K562 (cell line): ENCODE results near the gene ZNF837.

Experiments
- ARNT ChIP-seq, 2 experiments: fragments of 450-650 bp; IDR thresholded peaks; 2 replicates each; pipeline ENCODE4 v1.6.1; 2016; ENCODE audit warnings: mild to moderate bottlenecking in 1 of 2
- CBX3 ChIP-seq, 2 experiments: IDR thresholded peaks; 1 replicate in 1 of 2; 2 replicates in 1 of 2; pipeline ENCODE4 v1.6.1; 2012; ENCODE audit warnings: inconsistent platforms in 2 of 2, low read length in 2 of 2, borderline replicate concordance in 1 of 2, control low read depth in 1 of 2
- E2F6 ChIP-seq, 2 experiments: IDR thresholded peaks; 2 replicates each; pipeline ENCODE4 v1.6.1; 2011; ENCODE audit warnings: borderline replicate concordance in 1 of 2, control low read depth in 1 of 2, low read depth in 1 of 2, low read length in 1 of 2, mild to moderate bottlenecking in 1 of 2, mixed read lengths in 1 of 2, moderate library complexity in 1 of 2; ENCODE audit not compliant: insufficient read depth in 1 of 2, insufficient read length in 1 of 2, poor library complexity in 1 of 2, severe bottlenecking in 1 of 2; ENCODE audit errors: extremely low read depth in 1 of 2
- ESRRA ChIP-seq: fragments of 450-650 bp; IDR thresholded peaks from 2 replicates; pipeline ENCODE4 v1.6.1; 2014; ENCODE audit warnings: low read depth, mild to moderate bottlenecking, moderate library complexity, borderline replicate concordance
- EZH2 ChIP-seq: IDR thresholded peaks from 2 replicates; pipeline ENCODE4 v1.6.1; 2012; ENCODE audit warnings: low read depth, mild to moderate bottlenecking, inconsistent platforms, low read length, borderline replicate concordance
- JUNB ChIP-seq: fragments of 450-650 bp; formaldehyde crosslinking; conservative IDR thresholded peaks from 2 replicates; pipeline ENCODE4 v1.4.0; 2020; ENCODE audit warnings: mild to moderate bottlenecking
- SIN3A ChIP-seq, 2 experiments: fragments of 150-350 bp in 1 of 2; IDR thresholded peaks; 2 replicates each; pipeline ENCODE4 v1.6.1; 2011 to 2016; ENCODE audit warnings: borderline replicate concordance in 2 of 2, low read depth in 2 of 2, low read length in 2 of 2, mild to moderate bottlenecking in 2 of 2, moderate library complexity in 2 of 2; ENCODE audit not compliant: control insufficient read depth in 1 of 2
- ZBTB8A ChIP-seq: fragments of 450-650 bp; IDR thresholded peaks from 2 replicates; pipeline ENCODE4 v1.6.1; 2018; ENCODE audit warnings: mild to moderate bottlenecking, moderate library complexity; ENCODE audit not compliant: partially characterized antibody
- ZNF274 ChIP-seq: IDR thresholded peaks from 2 replicates; pipeline ENCODE4 v1.6.1; 2011; ENCODE audit warnings: low read depth, mild to moderate bottlenecking, low read length, moderate library complexity, borderline replicate concordance
- ZNF707 ChIP-seq: fragments of 250-450 bp; sonication (Bioruptor Pico); conservative IDR thresholded peaks from 2 replicates; pipeline ENCODE4 v1.8.0; 2022; ENCODE audit warnings: inconsistent platforms, mild to moderate bottlenecking, moderate library complexity
- TF ChIP-seq, protein P1 (sequence below): fragments of 450-650 bp; IDR thresholded peaks from 2 replicates; pipeline ENCODE4 v1.6.1; 2017; ENCODE audit warnings: mild to moderate bottlenecking, moderate library complexity
- TF ChIP-seq, protein P2 (sequence below): sonication (generic); formaldehyde crosslinking; IDR thresholded peaks from 2 replicates; pipeline ENCODE4 v1.8.0; 2022; ENCODE audit warnings: mild to moderate bottlenecking, missing genetic modification reagents
- TF ChIP-seq, protein P3 (sequence below): sonication (generic); formaldehyde crosslinking; IDR thresholded peaks from 2 replicates; pipeline ENCODE4 v1.8.0; 2022; ENCODE audit warnings: missing genetic modification reagents, mild to moderate bottlenecking, moderate library complexity, borderline replicate concordance

GRCh38 chr19:58326914-58327726, 53.7 kb downstream of the ZNF837 start, which contains the start of gene ZSCAN22:
- TF ChIP-seq ZBTB8A, result peak; percentile 74
- TF ChIP-seq, protein P1, sequence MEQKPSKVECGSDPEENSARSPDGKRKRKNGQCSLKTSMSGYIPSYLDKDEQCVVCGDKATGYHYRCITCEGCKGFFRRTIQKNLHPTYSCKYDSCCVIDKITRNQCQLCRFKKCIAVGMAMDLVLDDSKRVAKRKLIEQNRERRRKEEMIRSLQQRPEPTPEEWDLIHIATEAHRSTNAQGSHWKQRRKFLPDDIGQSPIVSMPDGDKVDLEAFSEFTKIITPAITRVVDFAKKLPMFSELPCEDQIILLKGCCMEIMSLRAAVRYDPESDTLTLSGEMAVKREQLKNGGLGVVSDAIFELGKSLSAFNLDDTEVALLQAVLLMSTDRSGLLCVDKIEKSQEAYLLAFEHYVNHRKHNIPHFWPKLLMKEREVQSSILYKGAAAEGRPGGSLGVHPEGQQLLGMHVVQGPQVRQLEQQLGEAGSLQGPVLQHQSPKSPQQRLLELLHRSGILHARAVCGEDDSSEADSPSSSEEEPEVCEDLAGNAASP, result no peak
- TF ChIP-seq EZH2, result no peak
- no peak for TF ChIP-seq ZNF274
- peak in 1 of 2 experiments; percentile 4; a peak in 2 of 4 replicates for TF ChIP-seq ARNT (IDR thresholded peaks at IDR 0.05)
- peak; percentile 73 to 79; a peak in 2 of 4 replicates for TF ChIP-seq SIN3A (IDR thresholded peaks at IDR 0.05; ENCODE audit: borderline replicate concordance in 2 of 2, control insufficient read depth in 1 of 2, low read depth in 2 of 2, low read length in 2 of 2)
- TF ChIP-seq ZNF707 (CRISPR knock-in tag), result no peak
- peak; percentile 65 for TF ChIP-seq ESRRA
- TF ChIP-seq JUNB (CRISPR knock-in tag), result no peak
- TF ChIP-seq, protein P2, sequence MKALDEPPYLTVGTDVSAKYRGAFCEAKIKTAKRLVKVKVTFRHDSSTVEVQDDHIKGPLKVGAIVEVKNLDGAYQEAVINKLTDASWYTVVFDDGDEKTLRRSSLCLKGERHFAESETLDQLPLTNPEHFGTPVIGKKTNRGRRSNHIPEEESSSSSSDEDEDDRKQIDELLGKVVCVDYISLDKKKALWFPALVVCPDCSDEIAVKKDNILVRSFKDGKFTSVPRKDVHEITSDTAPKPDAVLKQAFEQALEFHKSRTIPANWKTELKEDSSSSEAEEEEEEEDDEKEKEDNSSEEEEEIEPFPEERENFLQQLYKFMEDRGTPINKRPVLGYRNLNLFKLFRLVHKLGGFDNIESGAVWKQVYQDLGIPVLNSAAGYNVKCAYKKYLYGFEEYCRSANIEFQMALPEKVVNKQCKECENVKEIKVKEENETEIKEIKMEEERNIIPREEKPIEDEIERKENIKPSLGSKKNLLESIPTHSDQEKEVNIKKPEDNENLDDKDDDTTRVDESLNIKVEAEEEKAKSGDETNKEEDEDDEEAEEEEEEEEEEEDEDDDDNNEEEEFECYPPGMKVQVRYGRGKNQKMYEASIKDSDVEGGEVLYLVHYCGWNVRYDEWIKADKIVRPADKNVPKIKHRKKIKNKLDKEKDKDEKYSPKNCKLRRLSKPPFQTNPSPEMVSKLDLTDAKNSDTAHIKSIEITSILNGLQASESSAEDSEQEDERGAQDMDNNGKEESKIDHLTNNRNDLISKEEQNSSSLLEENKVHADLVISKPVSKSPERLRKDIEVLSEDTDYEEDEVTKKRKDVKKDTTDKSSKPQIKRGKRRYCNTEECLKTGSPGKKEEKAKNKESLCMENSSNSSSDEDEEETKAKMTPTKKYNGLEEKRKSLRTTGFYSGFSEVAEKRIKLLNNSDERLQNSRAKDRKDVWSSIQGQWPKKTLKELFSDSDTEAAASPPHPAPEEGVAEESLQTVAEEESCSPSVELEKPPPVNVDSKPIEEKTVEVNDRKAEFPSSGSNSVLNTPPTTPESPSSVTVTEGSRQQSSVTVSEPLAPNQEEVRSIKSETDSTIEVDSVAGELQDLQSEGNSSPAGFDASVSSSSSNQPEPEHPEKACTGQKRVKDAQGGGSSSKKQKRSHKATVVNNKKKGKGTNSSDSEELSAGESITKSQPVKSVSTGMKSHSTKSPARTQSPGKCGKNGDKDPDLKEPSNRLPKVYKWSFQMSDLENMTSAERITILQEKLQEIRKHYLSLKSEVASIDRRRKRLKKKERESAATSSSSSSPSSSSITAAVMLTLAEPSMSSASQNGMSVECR, result peak; percentile 97
- TF ChIP-seq E2F6 (IDR thresholded peaks at IDR 0.05; ENCODE audit: borderline replicate concordance in 1 of 2, extremely low read depth in 1 of 2, insufficient read depth in 1 of 2, insufficient read length in 1 of 2, low read depth in 1 of 2, low read length in 1 of 2, poor library complexity in 1 of 2, severe bottlenecking in 1 of 2), result peak; percentile 26 to 33
- TF ChIP-seq CBX3 (IDR thresholded peaks at IDR 0.05; ENCODE audit: borderline replicate concordance in 1 of 2, low read length in 2 of 2), result peak in 1 of 2 experiments; percentile 85; a peak in 2 of 3 replicates
- TF ChIP-seq, protein P3, sequence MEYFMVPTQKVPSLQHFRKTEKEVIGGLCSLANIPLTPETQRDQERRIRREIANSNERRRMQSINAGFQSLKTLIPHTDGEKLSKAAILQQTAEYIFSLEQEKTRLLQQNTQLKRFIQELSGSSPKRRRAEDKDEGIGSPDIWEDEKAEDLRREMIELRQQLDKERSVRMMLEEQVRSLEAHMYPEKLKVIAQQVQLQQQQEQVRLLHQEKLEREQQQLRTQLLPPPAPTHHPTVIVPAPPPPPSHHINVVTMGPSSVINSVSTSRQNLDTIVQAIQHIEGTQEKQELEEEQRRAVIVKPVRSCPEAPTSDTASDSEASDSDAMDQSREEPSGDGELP (CRISPR knock-in tag), result peak; percentile 90
